ENCODE data around the gene HJV.

DNA sequence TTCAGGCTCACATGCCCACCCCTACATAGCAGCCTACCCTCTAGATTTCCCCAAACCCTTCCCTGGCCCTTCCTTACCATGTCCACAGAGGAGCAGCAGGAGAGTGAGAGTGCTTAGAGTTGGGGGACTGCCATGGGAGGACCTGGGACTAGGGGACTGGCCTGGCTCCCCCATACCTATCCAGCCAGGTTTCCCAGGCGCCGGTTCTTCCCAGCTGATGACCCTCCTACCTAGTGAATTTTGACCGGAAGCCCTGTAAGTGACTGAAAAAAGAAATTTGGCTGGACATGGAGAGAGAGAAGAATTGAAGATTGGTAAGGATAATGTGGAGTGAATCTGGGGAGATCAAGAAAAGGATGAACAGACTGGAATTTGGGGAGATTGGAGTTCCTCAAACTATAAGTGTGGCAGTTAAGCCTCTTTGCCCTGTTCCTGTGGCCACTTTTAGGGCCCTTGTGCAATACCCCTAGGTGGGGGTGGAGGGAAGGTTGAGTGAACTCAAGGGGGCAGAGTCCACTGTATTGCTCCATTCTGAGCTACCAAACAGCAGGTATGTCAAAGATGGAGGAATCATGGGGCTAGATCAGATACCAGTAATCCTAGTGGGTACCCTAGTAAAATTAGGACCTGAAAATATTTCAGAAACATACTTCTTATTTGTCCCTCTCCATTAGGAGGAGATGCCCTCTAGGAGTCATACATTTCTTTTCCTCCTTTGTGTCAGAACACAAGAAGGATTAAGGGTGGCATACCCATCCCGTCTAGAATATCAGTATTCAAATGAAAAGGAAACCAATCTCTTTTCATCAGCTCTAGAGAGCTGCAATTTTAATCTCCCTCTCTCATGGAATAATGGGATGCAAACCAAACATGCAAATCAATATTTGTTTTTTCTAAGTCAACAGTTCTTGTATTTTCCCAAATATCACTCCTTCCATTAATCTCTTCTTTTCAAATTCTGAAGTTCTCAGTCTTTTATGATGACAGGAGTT is 1.2 kb downstream of the HJV start:
- TF ChIP-seq, protein P1, sequence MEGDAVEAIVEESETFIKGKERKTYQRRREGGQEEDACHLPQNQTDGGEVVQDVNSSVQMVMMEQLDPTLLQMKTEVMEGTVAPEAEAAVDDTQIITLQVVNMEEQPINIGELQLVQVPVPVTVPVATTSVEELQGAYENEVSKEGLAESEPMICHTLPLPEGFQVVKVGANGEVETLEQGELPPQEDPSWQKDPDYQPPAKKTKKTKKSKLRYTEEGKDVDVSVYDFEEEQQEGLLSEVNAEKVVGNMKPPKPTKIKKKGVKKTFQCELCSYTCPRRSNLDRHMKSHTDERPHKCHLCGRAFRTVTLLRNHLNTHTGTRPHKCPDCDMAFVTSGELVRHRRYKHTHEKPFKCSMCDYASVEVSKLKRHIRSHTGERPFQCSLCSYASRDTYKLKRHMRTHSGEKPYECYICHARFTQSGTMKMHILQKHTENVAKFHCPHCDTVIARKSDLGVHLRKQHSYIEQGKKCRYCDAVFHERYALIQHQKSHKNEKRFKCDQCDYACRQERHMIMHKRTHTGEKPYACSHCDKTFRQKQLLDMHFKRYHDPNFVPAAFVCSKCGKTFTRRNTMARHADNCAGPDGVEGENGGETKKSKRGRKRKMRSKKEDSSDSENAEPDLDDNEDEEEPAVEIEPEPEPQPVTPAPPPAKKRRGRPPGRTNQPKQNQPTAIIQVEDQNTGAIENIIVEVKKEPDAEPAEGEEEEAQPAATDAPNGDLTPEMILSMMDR (conservative IDR thresholded peaks at IDR 0.05; ENCODE audit: low read length) = no peak
- no peak for TF ChIP-seq EZH2phosphoT487 (IDR thresholded peaks at IDR 0.05; ENCODE audit: borderline replicate concordance)
